Measurements from ENCODE around the gene ZNF841. TPM values are rescaled to one million over a fixed set of nuclear protein-coding genes. Genes with fewer than 3 reads are reported as not detected.

The ZNF841 gene
- total RNA-seq (2021; fragmentation: NEBNext Ultra II Directional; extraction: Animal tissue kit (Norgen Biotek cat#: 25700)): 10 to 100 TPM; 13.2 to 17.1 (median 14.3) TPM
- long read RNA-seq, partial matches to known transcripts: 0 of 4 reads
- long read RNA-seq, other reads (novel, unspliced or antisense): 4 of 4 reads

GRCh38 chr19:52095172-52096014 lies at the start of gene ZNF841:
Gene ZNF841, minus strand, starts transcription at chr19:52095765. Its CDS starts 10,964 bp downstream, at chr19:52084801.
- Mint-ChIP-seq H3K27ac (peak within 1 kb of the TSS; percentile 95), H3K9me3 (peaks cover 71% of the 10 kb centered on the region)
- DNase-seq: peak; percentile 93

GRCh38 chr19:52142001-52142595 lies 46.5 kb upstream of the ZNF841 start:
- no peak overlapping the region for H3K27ac Mint-ChIP-seq
- H3K4me1 Mint-ChIP-seq (ENCODE audit: low read depth): peaks cover 21% of the 10 kb centered on the region
- H3K36me3 Mint-ChIP-seq (ENCODE audit: low read depth): peaks cover 37% of the 10 kb centered on the region
- peaks cover 47% of the 10 kb centered on the region for H3K9me3 Mint-ChIP-seq
- peaks cover 2% of the 10 kb centered on the region; the same call in 1 of the 2 replicates for H3K27me3 Mint-ChIP-seq (ENCODE audit: insufficient read depth)
- TF ChIP-seq CTCF (IDR thresholded peaks at IDR 0.05): no peak
- H3K4me3 Mint-ChIP-seq: no peak overlapping the region
- DNase-seq: no peak

More at GRCh38 chr19:52095172-52096014, at the start of gene ZNF841:
- TF ChIP-seq CTCF (IDR thresholded peaks at IDR 0.05): peak; percentile 46
- H3K4me3 Mint-ChIP-seq: peak within 1 kb of the TSS; percentile 98
- peaks cover 65% of the 10 kb centered on the region for H3K36me3 Mint-ChIP-seq (ENCODE audit: low read depth)
- no peaks in the 10 kb centered on the region for H3K27me3 Mint-ChIP-seq (ENCODE audit: insufficient read depth)
- peaks cover 26% of the 10 kb centered on the region for H3K4me1 Mint-ChIP-seq (ENCODE audit: low read depth)

- no peak for DNase-seq
- no peak overlapping the region for H3K27ac Mint-ChIP-seq
- H3K4me1 Mint-ChIP-seq (ENCODE audit: low read depth): peaks cover 21% of the 10 kb centered on the region
- no peak for TF ChIP-seq CTCF (IDR thresholded peaks at IDR 0.05)
- H3K27me3 Mint-ChIP-seq (ENCODE audit: insufficient read depth): peaks cover 2% of the 10 kb centered on the region; the same call in 1 of the 2 replicates
- H3K9me3 Mint-ChIP-seq: peaks cover 45% of the 10 kb centered on the region
- peaks cover 38% of the 10 kb centered on the region for H3K36me3 Mint-ChIP-seq (ENCODE audit: low read depth)
- H3K4me3 Mint-ChIP-seq: no peak overlapping the region
Measured at GRCh38 chr19:52141203-52141602, 45.6 kb upstream of the ZNF841 start.

- peaks cover 41% of the 10 kb centered on the region for H3K36me3 Mint-ChIP-seq (ENCODE audit: low read depth)
- peaks cover 46% of the 10 kb centered on the region for H3K9me3 Mint-ChIP-seq
- H3K4me1 Mint-ChIP-seq (ENCODE audit: low read depth): peaks cover 21% of the 10 kb centered on the region
- H3K4me3 Mint-ChIP-seq: peak overlapping the region; percentile 92
- peaks cover 2% of the 10 kb centered on the region; the same call in 1 of the 2 replicates for H3K27me3 Mint-ChIP-seq (ENCODE audit: insufficient read depth)
- no peak for TF ChIP-seq CTCF (IDR thresholded peaks at IDR 0.05)
- no peak overlapping the region for H3K27ac Mint-ChIP-seq
- DNase-seq: no peak
Measured at GRCh38 chr19:52140032-52140710, 44.6 kb upstream of the ZNF841 start.

Measured in HFFc6 (cell line).